ENCODE results near the gene FDX2. TPM values are rescaled to one million over a fixed set of nuclear protein-coding genes. Genes with fewer than 3 reads are reported as not detected.

The FDX2 gene
- total RNA-seq, 1 donor from 2014 or later = 18.2 TPM

Other genes starting within 250 kb of the FDX2 start
- gene SHFL, start 229.7 kb downstream of the FDX2 start, total RNA-seq = 29.3 TPM
- gene ANGPTL6, start 213.3 kb downstream of the FDX2 start, total RNA-seq = 0.42 TPM
- 52.1 TPM for gene PPAN, start 209.7 kb downstream of the FDX2 start, total RNA-seq
- gene P2RY11, start 204.3 kb downstream of the FDX2 start, total RNA-seq = 17.7 TPM
- 189 TPM for gene EIF3G, start 196.1 kb downstream of the FDX2 start, total RNA-seq
- gene DNMT1, start 121.1 kb downstream of the FDX2 start, total RNA-seq = 57.7 TPM
- 13.3 TPM for gene S1PR2, start 84.7 kb downstream of the FDX2 start, total RNA-seq
- gene MRPL4, start 63.8 kb downstream of the FDX2 start, total RNA-seq = 54.5 TPM
- gene ICAM1, start 44.9 kb downstream of the FDX2 start, total RNA-seq = 77.1 TPM
- gene ICAM4, start 29.1 kb downstream of the FDX2 start, total RNA-seq = 2.3 TPM
- 1.2 TPM for gene ICAM5, start 26.1 kb downstream of the FDX2 start, total RNA-seq
- gene ZGLP1, start 6.2 kb downstream of the FDX2 start, total RNA-seq = 0.55 TPM
- 23.0 TPM for gene RAVER1, start 17.5 kb upstream of the FDX2 start, total RNA-seq
- 25.0 TPM for gene ICAM3, start 23.6 kb upstream of the FDX2 start, total RNA-seq
- 91.5 TPM for gene TYK2, start 64.6 kb upstream of the FDX2 start, total RNA-seq
- gene CDC37, start 87.5 kb upstream of the FDX2 start, total RNA-seq = 173 TPM
- 28.5 TPM for gene PDE4A, start 104.5 kb upstream of the FDX2 start, total RNA-seq
- gene KEAP1, start 187.3 kb upstream of the FDX2 start, total RNA-seq = 71.9 TPM
- gene S1PR5, start 201.4 kb upstream of the FDX2 start, total RNA-seq = 0.13 TPM
- gene ATG4D, start 227.9 kb upstream of the FDX2 start, total RNA-seq = 19.0 TPM
- gene KRI1, start 250.0 kb upstream of the FDX2 start, total RNA-seq = 21.7 TPM